Neutrophil (primary cell): ENCODE measurements around the gene CX3CR1.

Experiments used
- H3K27ac ChIP-seq: fragments of 200-600 bp; sonication (generic); 2 replicates; pipeline ENCODE4 v1.5.1; 2016; ENCODE audit warnings: mild to moderate bottlenecking, moderate library complexity
- H3K27me3 ChIP-seq: fragments of 200-600 bp; sonication (generic); 2 replicates; pipeline ENCODE4 v1.6.0; 2016; ENCODE audit warnings: mild to moderate bottlenecking
- H3K36me3 ChIP-seq: fragments of 200-600 bp; sonication (generic); 2 replicates; pipeline ENCODE4 v1.5.1; 2017
- H3K4me1 ChIP-seq, 2 experiments: fragments of 200-600 bp in 1 of 2; sonication (generic) in 1 of 2; 1 replicate in 1 of 2; 2 replicates in 1 of 2; pipeline versions ENCODE4 v1.5.1 to v1.6.1; 2013 to 2016; ENCODE audit warnings: low read depth in 1 of 2, low read length in 1 of 2, mild to moderate bottlenecking in 1 of 2, moderate library complexity in 1 of 2; ENCODE audit not compliant: control insufficient read depth in 1 of 2, insufficient read depth in 1 of 2
- H3K4me3 ChIP-seq, 2 experiments: fragments of 200-600 bp in 1 of 2; sonication (generic) in 1 of 2; 1 replicate in 1 of 2; 2 replicates in 1 of 2; pipeline ENCODE4 v1.5.1; 2013 to 2016; ENCODE audit warnings: low read depth in 1 of 2, low read length in 1 of 2, mild to moderate bottlenecking in 1 of 2, moderate library complexity in 1 of 2
- H3K9me3 ChIP-seq: fragments of 200-600 bp; sonication (generic); 2 replicates; pipeline ENCODE4 v1.5.1; 2016
- TF ChIP-seq, protein P1 (sequence below): fragments of 200-600 bp; sonication (generic); IDR thresholded peaks from 2 replicates; pipeline ENCODE4 v1.5.1; 2016; ENCODE audit warnings: antibody characterized with exemption

The CX3CR1 gene

DNA sequence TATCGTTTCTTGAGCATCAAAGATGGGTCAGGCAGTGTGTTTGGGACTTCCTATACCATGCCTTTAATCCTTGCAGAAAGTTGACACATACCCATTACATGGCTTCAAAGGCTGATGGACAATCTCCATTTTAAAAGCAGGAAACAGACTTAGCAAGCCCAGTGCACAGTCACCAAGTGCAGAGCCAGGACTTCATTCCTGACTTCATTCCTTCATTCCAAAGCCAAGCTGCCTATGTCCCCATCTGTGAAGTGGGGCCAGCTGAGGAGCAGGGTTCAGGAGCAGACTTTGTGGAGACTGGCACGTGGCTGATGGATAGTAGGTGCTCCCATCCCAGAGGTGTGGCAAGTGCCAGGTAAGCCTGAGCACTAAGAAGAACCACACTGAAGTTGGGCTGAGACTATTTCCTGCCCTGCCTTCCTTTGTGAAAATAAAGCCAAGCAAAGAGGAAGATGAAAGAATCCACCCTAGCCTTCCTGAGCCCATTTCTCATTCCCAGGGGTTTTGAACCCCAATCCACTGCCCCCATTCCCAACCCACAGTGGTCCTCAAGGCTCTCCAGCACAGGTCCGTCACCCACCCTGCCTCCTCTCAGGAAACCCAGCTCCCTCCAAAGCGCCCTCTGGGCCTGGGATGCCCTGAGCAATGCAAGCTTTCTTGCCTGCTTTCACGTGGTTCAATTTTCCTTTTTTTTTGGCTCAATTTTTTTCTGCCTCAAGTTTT lies 1.8 kb downstream of the CX3CR1 start:
- Histone ChIP-seq H3K9me3 (no peaks in the 10 kb centered on the region), H3K4me1 (peaks cover 32 to 33% of the 10 kb centered on the region in 2 experiments), H3K27me3 (no peaks in the 10 kb centered on the region), H3K4me3 (no peak overlapping the region), H3K36me3 (no peaks in the 10 kb centered on the region), H3K27ac (no peak overlapping the region)
- TF ChIP-seq, protein P1, sequence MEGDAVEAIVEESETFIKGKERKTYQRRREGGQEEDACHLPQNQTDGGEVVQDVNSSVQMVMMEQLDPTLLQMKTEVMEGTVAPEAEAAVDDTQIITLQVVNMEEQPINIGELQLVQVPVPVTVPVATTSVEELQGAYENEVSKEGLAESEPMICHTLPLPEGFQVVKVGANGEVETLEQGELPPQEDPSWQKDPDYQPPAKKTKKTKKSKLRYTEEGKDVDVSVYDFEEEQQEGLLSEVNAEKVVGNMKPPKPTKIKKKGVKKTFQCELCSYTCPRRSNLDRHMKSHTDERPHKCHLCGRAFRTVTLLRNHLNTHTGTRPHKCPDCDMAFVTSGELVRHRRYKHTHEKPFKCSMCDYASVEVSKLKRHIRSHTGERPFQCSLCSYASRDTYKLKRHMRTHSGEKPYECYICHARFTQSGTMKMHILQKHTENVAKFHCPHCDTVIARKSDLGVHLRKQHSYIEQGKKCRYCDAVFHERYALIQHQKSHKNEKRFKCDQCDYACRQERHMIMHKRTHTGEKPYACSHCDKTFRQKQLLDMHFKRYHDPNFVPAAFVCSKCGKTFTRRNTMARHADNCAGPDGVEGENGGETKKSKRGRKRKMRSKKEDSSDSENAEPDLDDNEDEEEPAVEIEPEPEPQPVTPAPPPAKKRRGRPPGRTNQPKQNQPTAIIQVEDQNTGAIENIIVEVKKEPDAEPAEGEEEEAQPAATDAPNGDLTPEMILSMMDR: no peak

DNA sequence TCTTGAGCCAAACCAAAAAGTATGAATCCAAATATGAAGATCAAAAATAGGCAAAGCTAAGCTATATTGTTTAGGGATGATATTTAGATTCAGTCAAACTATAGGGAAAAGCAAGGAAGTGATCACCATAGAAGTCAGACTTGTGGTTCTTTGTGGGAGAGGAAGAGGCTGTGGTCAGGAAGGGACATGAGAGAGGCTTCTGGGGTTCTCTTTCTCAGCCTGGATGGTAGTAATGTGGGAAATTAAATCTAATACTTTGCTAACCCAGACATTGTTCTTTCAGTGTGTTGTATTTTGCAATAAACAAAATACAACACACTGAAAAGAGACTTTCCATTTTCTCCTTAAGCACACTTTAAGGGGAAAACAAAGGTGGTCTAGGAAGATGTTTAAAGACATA lies 3.1 kb downstream of the CX3CR1 start:
- H3K4me1 ChIP-seq: peaks cover 42 to 43% of the 10 kb centered on the region in 2 experiments
- no peaks in the 10 kb centered on the region for H3K9me3 ChIP-seq
- H3K27ac ChIP-seq: no peak overlapping the region
- no peak overlapping the region for H3K4me3 ChIP-seq
- TF ChIP-seq, protein P1: no peak
- H3K36me3 ChIP-seq: no peaks in the 10 kb centered on the region
- H3K27me3 ChIP-seq: no peaks in the 10 kb centered on the region

DNA sequence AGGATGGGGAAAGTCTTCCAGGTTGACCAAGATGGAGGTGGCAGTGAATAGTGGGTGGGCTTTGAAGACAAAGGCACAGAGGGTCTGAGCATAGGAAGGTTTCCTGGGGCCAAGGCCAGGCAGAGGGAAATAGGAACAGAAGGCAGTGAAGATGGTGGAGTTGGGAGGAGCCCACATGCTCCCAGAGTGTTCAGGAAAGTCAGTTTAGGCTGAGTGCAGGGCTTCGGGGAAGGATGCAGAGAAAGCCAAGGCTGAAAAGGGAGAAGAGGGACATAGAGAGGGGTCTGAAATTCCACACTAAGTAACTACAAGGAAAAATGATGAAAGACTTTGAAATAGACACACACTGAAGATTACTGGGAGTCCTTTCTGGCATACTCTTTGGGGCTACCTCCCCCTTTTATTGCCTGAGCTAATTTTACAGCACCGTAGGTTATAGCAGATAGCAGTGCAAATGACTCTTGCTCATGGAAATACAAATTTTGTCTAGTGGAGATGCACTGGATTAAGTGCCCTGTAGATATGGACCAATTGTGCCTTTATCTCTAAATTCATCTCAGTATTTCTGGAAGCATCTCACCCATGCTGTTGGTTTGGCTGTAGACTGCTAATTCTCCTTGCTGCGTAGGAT lies 3.8 kb downstream of the CX3CR1 start:
- H3K27ac ChIP-seq: no peak overlapping the region
- no peaks in the 10 kb centered on the region for H3K27me3 ChIP-seq
- H3K36me3 ChIP-seq: no peaks in the 10 kb centered on the region
- TF ChIP-seq, protein P1: no peak
- H3K4me1 ChIP-seq: peaks cover 42 to 43% of the 10 kb centered on the region in 2 experiments
- no peak overlapping the region for H3K4me3 ChIP-seq
- no peaks in the 10 kb centered on the region for H3K9me3 ChIP-seq

DNA sequence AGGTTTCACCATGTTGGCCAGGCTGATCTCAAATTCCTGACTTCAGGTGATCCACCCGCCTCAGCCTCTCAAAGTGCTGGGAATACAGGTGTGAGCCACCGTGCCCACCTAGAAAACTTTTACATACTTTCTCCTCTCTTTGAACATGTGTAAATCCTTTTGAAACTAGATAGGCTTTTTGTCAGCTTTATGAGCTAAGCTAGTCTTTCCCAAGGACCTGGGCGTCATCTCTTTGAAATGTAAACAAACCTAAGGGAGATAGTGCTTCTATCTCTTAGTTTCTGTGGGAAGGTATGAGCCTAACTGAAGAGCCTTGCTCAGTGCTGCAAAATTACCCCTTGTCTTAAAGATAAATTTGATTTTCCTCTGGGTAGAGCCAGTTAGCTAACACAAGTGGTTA lies 4.8 kb downstream of the CX3CR1 start:
- H3K27ac ChIP-seq: no peak overlapping the region
- no peaks in the 10 kb centered on the region for H3K36me3 ChIP-seq
- no peaks in the 10 kb centered on the region for H3K9me3 ChIP-seq
- H3K4me3 ChIP-seq: no peak overlapping the region
- peaks cover 37 to 41% of the 10 kb centered on the region in 2 experiments for H3K4me1 ChIP-seq
- no peaks in the 10 kb centered on the region for H3K27me3 ChIP-seq
- TF ChIP-seq, protein P1: no peak

DNA sequence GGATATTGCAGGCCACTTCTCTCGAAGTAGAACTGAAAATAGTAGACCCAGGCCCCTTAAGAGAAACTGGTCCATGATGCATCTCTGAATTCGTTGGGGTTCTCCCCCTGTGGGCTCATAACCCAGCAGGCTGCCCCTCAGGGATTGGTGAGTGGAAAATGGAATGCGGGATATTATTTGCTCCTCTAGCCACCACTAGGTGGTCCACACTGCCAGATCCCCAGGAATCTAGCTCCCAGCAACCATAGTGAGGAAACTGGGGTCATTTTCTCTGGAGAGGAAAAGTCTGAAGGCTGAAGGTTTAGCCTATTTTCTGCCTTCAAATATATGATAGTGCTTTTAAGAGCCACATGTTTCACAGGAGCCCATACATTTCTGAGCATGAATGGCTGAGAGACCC lies 6.7 kb downstream of the CX3CR1 start:
- H3K36me3 ChIP-seq: no peaks in the 10 kb centered on the region
- H3K4me3 ChIP-seq: no peak overlapping the region
- TF ChIP-seq, protein P1: no peak
- peak overlapping the region; percentile 88 for H3K27ac ChIP-seq
- H3K4me1 ChIP-seq: peaks cover 31 to 32% of the 10 kb centered on the region in 2 experiments
- H3K27me3 ChIP-seq: no peaks in the 10 kb centered on the region
- H3K9me3 ChIP-seq: no peaks in the 10 kb centered on the region
